CD4-positive, alpha-beta T cell treated with Interleukin-17A for 1 hour (primary cell): Measurements from ENCODE around the gene PPP1R11.

Experiments used
- DNase-seq: peaks from one replicate; pipeline ENCODE4 v3.0.0-alpha.2; 2020

Gene PPP1R11

DNA sequence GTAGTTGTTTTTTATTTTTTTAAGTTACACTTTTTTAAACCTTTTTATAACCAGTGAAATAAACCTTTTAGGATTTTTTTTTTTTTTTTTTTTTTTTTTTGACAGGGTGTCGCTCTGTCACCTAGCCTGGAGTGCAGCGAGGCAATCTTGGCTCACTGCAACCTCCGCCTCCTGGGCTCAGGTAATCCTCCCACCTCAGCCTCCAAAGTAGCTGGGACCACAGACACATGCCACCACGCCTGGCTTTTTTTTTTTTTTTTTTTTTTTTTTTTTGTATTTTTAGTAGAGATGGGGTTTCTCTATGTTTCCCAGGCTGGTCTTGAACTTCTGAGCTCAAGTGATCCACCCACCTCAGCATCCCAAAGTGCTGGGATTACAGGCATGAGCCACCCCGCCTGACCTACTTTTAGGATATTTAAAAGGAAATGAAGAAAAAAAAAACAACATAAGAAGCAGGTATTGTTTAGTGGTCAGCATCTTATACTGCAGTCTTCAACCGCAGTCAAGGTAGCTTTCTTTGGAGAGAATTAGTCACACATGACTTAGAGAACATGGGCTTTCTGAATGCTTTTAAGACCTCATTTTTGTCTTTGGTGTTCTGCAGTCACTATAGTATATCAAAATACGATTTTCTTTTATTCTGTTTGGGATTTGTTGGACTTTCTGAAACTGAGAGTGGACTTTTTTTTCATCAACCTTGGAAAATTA is 4.4 kb upstream of the PPP1R11 start:
- DNase-seq, result peak; percentile 48

DNA sequence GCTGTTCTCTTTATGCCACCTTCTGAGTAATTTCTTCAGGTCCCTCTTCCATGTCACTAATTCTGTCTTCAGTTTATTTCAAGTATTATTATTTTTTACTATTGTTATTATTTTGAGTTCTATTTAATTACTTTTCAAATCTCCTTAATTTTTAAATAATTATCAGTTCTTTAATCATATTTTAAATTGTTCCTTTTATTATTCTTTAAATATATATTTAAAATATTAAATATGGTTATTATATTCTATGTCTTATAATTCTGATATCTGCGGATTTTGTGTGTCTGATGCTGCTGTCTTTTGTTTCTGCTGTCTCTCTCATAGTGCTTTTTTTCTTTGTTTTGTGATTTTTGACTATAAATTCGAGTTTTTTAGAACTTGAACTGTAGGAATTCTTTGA is 3.7 kb upstream of the PPP1R11 start:
- DNase-seq, result no peak

DNA sequence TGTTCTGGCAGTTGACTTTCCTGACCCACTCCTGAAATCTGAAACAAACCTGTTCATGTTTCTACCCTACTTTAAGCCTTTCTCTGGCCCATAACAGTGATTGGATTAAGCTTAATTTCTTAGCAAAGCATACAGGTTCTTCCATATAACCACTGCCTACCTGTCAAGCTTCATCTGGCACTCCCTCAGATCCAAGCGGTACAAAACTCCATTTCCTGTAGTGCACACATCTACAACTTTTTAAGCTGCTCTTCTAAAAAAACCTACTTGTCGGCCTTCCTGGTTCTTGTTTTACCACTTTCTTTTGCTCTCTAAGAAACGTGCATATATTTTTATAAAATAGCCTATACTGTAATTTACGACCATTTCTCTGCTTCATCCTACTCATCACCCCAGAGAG is 916 bp upstream of the PPP1R11 start:
- DNase-seq, result peak; percentile 43

GRCh38 chr6:30067460-30068139 is 602 bp downstream of the PPP1R11 start:
- DNase-seq, result no peak

- DNase-seq, result peak; percentile 29
Observed at GRCh38 chr6:30071081-30071818, 4.3 kb downstream of the PPP1R11 start.

- DNase-seq, result peak; percentile 14
Observed at GRCh38 chr6:30071858-30072257, 4.9 kb downstream of the PPP1R11 start.

DNA sequence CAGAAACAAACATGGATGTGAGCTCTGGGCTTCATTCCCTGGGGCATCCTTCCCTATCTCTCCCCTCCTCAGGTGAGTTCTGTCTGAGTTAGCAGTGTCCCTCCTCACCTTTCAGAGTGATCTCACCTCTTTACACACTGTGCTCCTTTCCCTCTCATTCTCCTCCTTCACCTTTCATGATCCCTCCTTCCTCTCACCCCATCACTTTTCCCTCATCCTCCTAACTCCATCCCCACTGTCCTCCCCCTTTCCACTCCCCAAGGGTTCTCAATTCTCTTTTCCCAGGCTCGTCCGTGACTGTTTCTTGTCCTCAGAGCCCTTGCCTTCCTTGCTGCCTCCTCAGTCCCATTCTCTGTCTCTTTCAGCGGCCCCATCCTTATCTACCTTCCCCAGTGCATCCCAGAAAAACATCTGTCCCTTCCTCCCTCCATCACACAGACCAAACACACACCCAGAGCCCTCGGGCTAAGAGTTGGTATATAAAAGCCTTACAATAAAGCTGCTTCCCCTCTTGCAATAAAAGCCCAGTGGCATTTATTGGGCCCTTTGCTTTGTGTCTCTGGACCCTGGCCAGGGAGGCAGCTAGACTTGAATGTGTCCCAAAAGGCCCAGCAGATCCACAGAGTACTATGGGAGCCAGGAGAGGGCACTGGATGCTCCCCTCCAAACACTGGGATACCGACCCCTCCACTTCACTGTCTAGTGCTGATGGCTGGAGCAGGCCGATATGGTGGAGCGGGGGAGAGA is 6.7 kb downstream of the PPP1R11 start:
- DNase-seq, result no peak

DNA sequence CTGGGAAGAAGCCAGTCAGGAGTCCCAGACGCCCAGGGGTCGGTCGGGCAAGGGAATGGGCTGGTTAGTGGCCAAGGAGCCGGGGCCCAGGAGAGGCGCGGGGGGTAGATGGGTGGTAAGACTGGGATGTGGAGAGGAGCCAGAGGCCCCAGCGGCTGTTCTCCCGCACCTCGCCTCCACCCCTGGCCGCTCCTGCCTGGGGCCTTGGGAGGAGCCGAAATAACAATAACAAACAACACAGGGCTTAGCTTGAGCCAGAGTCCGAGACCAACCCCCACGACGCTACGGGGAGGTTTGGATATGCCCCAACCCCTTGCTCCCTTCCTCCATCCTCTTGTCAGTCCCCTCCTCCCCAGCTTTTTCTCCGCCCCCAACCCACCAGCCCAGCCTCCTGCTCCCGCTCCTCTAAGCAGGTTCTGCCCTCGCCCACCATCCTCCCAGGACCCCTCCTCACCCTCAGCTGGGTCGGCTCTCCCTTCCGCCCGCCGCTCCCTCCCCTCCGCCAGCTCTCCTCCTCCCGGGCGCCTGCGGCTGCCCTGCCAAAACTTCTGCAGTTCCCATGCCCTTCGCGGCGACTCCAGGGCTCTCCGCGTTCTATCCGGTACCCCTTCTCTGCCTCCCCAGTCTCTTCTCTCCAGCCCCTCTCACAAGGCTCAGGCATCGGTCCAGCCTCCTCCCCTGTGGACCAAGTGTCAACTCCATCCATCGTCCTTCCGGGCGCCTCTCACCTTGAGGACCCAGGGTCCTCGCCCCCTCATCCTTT is 7.5 kb downstream of the PPP1R11 start:
- DNase-seq, result no peak

DNA sequence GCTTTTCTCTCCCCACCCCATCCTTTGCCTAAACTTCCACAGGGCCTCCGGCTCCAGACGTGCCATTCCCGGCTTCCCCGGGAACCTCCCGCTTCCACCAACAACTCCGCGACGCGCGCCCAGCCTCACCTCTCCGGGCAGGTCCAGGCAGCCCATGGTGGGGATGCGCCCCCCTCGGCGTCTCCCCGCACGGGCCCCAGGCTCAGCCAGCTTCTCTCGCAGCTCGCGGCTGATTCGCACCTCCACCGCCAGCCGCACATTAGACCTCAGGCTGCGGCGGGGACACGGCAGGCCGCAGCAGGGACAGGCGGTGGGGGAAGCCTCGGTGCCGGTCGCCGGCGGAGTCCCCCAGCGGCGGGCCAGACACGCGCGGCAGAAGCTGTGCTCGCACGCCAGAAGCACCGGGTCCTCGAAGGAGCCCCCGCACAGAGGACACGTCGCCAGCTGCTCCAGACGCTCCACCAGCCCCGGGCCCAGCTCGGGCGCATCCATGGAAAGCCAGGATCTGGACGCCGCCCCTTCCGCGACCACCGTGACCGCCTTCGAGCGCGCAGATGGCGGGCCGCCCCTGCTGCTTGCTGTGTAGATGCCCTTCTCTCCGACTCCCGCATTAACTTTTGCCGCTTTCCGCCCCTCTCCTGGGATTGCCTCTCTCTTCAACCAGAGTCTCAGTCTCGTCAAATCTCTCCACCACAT is 8.2 kb downstream of the PPP1R11 start, which contains the start of gene RNF39:
RNF39 (minus strand) TSS at position 676 of the 696 bp plus-strand sequence; CDS start at position 492, 184 bp downstream.
- DNase-seq, result peak; percentile 27

DNA sequence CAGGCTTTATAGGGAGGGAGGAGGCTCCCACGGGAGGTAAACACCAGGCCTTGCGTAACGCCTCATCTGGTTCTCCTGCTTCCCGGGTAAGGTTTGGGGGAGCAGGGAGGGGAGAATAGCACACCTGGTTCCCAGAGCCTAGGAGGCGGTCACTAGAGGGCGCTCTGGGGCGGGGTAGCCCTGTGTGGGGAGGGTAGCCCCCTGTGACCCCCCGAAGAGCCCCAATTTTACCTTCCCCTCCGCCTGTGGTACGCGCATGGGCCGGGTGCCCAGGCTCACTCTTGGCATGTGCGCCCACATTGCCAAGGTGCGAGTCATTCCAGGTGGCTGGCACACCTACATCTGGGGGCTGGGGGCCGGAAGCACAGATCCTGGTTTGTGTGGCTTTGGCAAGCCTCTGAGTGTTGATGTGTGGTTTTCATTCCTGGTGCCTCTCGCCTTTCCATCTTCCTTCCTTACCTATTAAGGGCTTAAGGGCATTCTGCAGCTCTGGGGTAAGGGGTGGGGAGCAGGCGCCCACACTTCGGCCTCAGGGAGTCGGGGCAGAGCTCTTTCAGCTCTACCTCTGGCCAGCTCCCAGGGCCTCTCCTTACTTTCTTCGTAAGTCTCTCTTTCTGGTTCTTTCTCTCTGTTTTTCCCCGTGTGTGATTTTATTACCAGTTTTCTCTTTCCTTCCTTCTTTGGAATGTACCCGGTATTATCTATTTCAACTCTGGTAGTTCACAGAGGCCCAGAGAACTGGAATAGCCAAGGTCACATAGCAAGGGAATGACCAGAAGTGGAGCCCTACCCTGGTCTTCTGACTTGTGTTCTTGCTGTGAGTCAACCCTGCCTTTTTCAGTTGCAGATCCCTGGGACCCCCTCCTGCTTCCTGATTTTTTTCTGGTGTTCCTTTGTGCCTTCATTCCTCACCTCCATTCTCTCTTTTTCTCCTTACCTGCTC is 9.1 kb downstream of the PPP1R11 start:
- no peak for DNase-seq

- DNase-seq, result no peak
Observed at GRCh38 chr6:30077218-30077617, 10.2 kb downstream of the PPP1R11 start.

GRCh38 chr6:30087876-30088275 is 20.9 kb downstream of the PPP1R11 start:
- no peak for DNase-seq

- no peak for DNase-seq
Observed at GRCh38 chr6:30091577-30092381, 24.8 kb downstream of the PPP1R11 start.

DNA sequence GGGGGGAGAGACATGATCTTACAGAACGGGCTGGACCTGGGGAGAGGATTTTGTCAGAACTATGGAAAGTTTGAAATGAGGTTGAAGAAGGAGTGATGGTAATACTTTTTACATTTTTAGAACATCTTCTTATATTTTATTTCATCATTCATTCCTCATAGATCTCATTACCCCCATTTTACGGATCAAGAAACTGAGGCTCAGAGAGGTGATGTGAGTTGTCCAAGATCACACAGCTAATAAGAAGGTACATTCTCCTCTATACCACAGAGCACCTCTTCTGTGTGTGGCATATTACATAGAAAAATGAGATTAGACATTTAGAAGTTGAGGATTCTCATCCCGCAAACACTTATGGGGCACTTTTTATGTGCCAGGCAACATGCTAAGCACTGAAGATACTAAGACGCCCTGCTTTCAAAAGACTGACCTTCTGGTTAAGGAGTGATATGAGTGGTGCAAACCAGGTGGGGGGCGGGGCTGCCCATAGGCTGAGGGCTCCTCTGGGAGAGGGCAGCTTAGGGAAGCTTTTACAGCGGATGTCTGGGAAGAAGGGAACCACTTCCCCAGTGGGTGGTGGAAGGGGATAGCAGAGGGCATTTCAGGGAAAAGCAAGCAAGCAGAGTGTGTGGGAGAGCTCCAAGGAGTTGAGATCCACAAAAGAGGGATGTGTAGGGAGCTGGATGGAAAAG is 26.0 kb downstream of the PPP1R11 start:
- no peak for DNase-seq

- DNase-seq, result no peak
Observed at GRCh38 chr6:30093951-30094661, 27.1 kb downstream of the PPP1R11 start.

DNA sequence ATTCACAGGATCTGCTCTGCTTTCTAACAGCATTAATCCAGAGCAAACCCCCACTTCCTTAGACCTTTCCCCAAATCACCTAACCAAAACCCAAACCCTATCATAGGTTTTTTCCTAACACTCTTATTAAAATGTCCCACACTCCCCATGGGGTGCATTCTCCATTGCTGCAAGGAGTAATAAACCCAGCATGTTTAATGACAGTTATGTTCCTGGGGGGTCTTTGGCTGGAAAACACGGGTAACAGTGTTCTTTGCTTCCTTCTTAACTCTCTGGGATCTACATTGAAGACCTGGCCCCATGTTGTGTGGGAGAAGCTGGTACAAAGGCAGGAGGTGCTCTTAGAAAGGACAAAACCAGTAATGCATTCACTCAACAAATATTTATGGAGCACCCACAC is 29.8 kb downstream of the PPP1R11 start:
- DNase-seq, result no peak

GRCh38 chr6:30097902-30098768 is 31.1 kb downstream of the PPP1R11 start:
- DNase-seq, result peak; percentile 14
